KOPT-K1 (cell line): ENCODE data around the gene TTC16.

Experiments used
- H3K27ac ChIP-seq: fragments of 200-600 bp; sonication (generic); 2 replicates; pipeline ENCODE4 v1.5.1; 2016; ENCODE audit warnings: antibody characterized with exemption, mild to moderate bottlenecking, low read depth, low read length; ENCODE audit not compliant: poor library complexity, severe bottlenecking
- H3K36me3 ChIP-seq: fragments of 200-600 bp; sonication (generic); 2 replicates; pipeline ENCODE4 v1.5.1; 2017; ENCODE audit warnings: antibody characterized with exemption, mild to moderate bottlenecking, low read length, moderate library complexity; ENCODE audit not compliant: insufficient read depth
- H3K9me3 ChIP-seq: fragments of 200-600 bp; sonication (generic); 2 replicates; pipeline ENCODE4 v1.5.1; 2017; ENCODE audit warnings: antibody characterized with exemption, low read length, mild to moderate bottlenecking; ENCODE audit not compliant: insufficient read depth, poor library complexity, severe bottlenecking

The TTC16 gene

GRCh38 chr9:127722055-127722745, 6.3 kb downstream of the TTC16 start:
- Histone ChIP-seq H3K9me3 (no peaks in the 10 kb centered on the region), H3K36me3 (peaks cover 3% of the 10 kb centered on the region; the same call in 1 of the 2 replicates), H3K27ac (no peak overlapping the region)

- Histone ChIP-seq H3K36me3 (peaks cover 7% of the 10 kb centered on the region; the same call in 1 of the 2 replicates), H3K9me3 (no peaks in the 10 kb centered on the region), H3K27ac (no peak overlapping the region)
These were observed 7.1 kb downstream of the TTC16 start for GRCh38 chr9:127723013-127723412.

- H3K36me3 ChIP-seq = peaks cover 7% of the 10 kb centered on the region; the same call in 1 of the 2 replicates
- no peaks in the 10 kb centered on the region for H3K9me3 ChIP-seq
- H3K27ac ChIP-seq = no peak overlapping the region
These were observed 7.6 kb downstream of the TTC16 start for GRCh38 chr9:127723444-127723843.

- H3K36me3 ChIP-seq = peaks cover 7% of the 10 kb centered on the region; the same call in 1 of the 2 replicates
- H3K27ac ChIP-seq = no peak overlapping the region
- no peaks in the 10 kb centered on the region for H3K9me3 ChIP-seq
These were observed 8.1 kb downstream of the TTC16 start for GRCh38 chr9:127724012-127724411.

- H3K36me3 ChIP-seq = peaks cover 16% of the 10 kb centered on the region; the same call in 1 of the 2 replicates
- H3K27ac ChIP-seq = no peak overlapping the region
- H3K9me3 ChIP-seq = no peaks in the 10 kb centered on the region
These were observed 11.0 kb downstream of the TTC16 start for GRCh38 chr9:127726871-127727270.

GRCh38 chr9:127728808-127729207, 12.9 kb downstream of the TTC16 start:
- Histone ChIP-seq H3K36me3 (peaks cover 25% of the 10 kb centered on the region; the same call in 1 of the 2 replicates), H3K9me3 (no peaks in the 10 kb centered on the region), H3K27ac (no peak overlapping the region)

- Histone ChIP-seq H3K27ac (no peak overlapping the region), H3K9me3 (no peaks in the 10 kb centered on the region), H3K36me3 (peaks cover 25% of the 10 kb centered on the region; the same call in 1 of the 2 replicates)
These were observed 13.8 kb downstream of the TTC16 start for GRCh38 chr9:127729522-127730256.

GRCh38 chr9:127730262-127730661, 14.4 kb downstream of the TTC16 start:
- H3K27ac ChIP-seq = no peak overlapping the region
- peaks cover 25% of the 10 kb centered on the region; the same call in 1 of the 2 replicates for H3K36me3 ChIP-seq
- no peaks in the 10 kb centered on the region for H3K9me3 ChIP-seq

GRCh38 chr9:127730799-127731410, 15.0 kb downstream of the TTC16 start:
- Histone ChIP-seq H3K27ac (no peak overlapping the region), H3K9me3 (no peaks in the 10 kb centered on the region), H3K36me3 (peaks cover 25% of the 10 kb centered on the region; the same call in 1 of the 2 replicates)

- peaks cover 24% of the 10 kb centered on the region; the same call in 1 of the 2 replicates for H3K36me3 ChIP-seq
- H3K9me3 ChIP-seq = no peaks in the 10 kb centered on the region
- H3K27ac ChIP-seq = no peak overlapping the region
These were observed 16.1 kb downstream of the TTC16 start for GRCh38 chr9:127731938-127732337.

- Histone ChIP-seq H3K27ac (no peak overlapping the region), H3K36me3 (peaks cover 19% of the 10 kb centered on the region; the same call in 1 of the 2 replicates), H3K9me3 (no peaks in the 10 kb centered on the region)
These were observed 16.6 kb downstream of the TTC16 start for GRCh38 chr9:127732444-127732843.

GRCh38 chr9:127733614-127734013, 17.7 kb downstream of the TTC16 start:
- Histone ChIP-seq H3K9me3 (no peaks in the 10 kb centered on the region), H3K36me3 (peaks cover 26% of the 10 kb centered on the region; the same call in 1 of the 2 replicates), H3K27ac (no peak overlapping the region)

GRCh38 chr9:127734247-127734746, 18.4 kb downstream of the TTC16 start:
- H3K27ac ChIP-seq = peak overlapping the region; percentile 82
- H3K9me3 ChIP-seq = no peaks in the 10 kb centered on the region
- peaks cover 33% of the 10 kb centered on the region for H3K36me3 ChIP-seq

GRCh38 chr9:127734747-127735529, 19.1 kb downstream of the TTC16 start, which contains the start of gene TOR2A:
Gene TOR2A (minus strand): TSS chr9:127735294. CDS start chr9:127735270, 24 bp downstream.
- H3K27ac ChIP-seq = peak within 1 kb of the TSS; percentile 82
- H3K9me3 ChIP-seq = no peaks in the 10 kb centered on the region
- peaks cover 40% of the 10 kb centered on the region for H3K36me3 ChIP-seq
